ENCODE results near the gene PPARG.
"Not testable (repeated sequence)": the region's sequence is repeated elsewhere in the genome, so short reads cannot be mapped to it uniquely, and the experiment has no call there.

Gene PPARG

DNA sequence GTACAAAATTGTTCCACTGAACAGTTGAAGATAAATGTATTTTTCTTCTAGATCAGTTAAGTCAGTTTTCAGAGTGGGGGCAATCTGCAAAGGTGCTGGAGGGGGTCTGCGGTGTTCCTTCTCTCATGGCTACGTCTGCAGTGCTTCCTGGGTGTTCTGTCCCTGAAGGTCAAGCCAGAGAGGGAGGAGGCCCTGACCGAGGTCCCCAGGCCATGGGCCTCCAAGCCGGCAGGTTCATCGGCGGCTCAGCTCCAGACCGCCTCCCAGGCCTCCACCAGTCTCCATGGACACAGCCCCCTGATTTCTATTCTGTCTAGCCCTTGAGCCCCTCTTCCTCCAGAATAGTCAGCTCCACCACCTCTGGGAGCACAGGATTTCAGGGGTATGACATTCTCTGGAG lies 166.9 kb downstream of the PPARG start:
- no peak for TF ChIP-seq EZH2 (IDR thresholded peaks at IDR 0.05; ENCODE audit: borderline replicate concordance, low read length)
- TF ChIP-seq, protein P1, sequence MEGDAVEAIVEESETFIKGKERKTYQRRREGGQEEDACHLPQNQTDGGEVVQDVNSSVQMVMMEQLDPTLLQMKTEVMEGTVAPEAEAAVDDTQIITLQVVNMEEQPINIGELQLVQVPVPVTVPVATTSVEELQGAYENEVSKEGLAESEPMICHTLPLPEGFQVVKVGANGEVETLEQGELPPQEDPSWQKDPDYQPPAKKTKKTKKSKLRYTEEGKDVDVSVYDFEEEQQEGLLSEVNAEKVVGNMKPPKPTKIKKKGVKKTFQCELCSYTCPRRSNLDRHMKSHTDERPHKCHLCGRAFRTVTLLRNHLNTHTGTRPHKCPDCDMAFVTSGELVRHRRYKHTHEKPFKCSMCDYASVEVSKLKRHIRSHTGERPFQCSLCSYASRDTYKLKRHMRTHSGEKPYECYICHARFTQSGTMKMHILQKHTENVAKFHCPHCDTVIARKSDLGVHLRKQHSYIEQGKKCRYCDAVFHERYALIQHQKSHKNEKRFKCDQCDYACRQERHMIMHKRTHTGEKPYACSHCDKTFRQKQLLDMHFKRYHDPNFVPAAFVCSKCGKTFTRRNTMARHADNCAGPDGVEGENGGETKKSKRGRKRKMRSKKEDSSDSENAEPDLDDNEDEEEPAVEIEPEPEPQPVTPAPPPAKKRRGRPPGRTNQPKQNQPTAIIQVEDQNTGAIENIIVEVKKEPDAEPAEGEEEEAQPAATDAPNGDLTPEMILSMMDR (IDR thresholded peaks at IDR 0.05; ENCODE audit: low read length), result no peak
- Histone ChIP-seq H3K36me3 (ENCODE audit: insufficient read depth, low read length) (no peaks in the 10 kb centered on the region), H3K4me2 (ENCODE audit: low read length) (no peak overlapping the region), H3K9me2 (ENCODE audit: low read depth, low read length) (no peaks in the 10 kb centered on the region), H3K4me1 (ENCODE audit: insufficient read depth, low read length, severe bottlenecking) (no peaks in the 10 kb centered on the region), H3K79me2 (ENCODE audit: insufficient read depth, low read length) (no peaks in the 10 kb centered on the region), H3K9me3 (ENCODE audit: low read length) (no peaks in the 10 kb centered on the region), H3K9ac (ENCODE audit: low read length) (no peak overlapping the region), H3K4me3 (ENCODE audit: low read depth, low read length, poor library complexity, severe bottlenecking) (no peak overlapping the region), H3K27ac (ENCODE audit: low read depth, low read length, poor library complexity, severe bottlenecking) (no peak overlapping the region), H4K20me1 (ENCODE audit: insufficient read depth, low read length) (no peaks in the 10 kb centered on the region), H2AFZ (ENCODE audit: low read length) (no peak overlapping the region), H3K27me3 (ENCODE audit: insufficient read depth, low read length) (no peaks in the 10 kb centered on the region; the same call in 1 of the 2 replicates), H3F3A (ENCODE audit: insufficient read depth, low read length) (no peaks in the 10 kb centered on the region)

DNA sequence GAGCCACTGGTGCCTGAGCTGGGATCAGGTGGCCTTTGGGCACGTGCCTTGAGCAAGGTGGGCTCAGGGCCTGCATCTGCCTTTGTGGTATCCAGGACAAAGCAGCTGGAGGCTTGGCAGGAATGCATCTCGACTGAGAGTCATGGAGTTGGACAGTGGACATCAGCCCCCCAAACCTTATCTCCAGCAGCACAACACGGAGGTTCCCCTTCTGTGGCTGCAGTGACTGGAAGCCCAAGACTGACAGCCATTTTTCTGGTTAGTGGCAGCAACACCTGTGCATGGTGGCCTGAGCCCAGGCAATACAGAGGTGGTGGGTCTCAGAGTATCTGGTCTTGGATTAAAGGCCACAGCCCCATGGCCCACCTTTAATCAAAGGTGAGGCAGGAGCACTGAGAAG lies 167.6 kb downstream of the PPARG start:
- Histone ChIP-seq H2AFZ (ENCODE audit: low read length) (no peak overlapping the region), H3K9ac (ENCODE audit: low read length) (no peak overlapping the region), H3K4me3 (ENCODE audit: low read depth, low read length, poor library complexity, severe bottlenecking) (no peak overlapping the region), H3K9me2 (ENCODE audit: low read depth, low read length) (no peaks in the 10 kb centered on the region), H3K36me3 (ENCODE audit: insufficient read depth, low read length) (no peaks in the 10 kb centered on the region), H3F3A (ENCODE audit: insufficient read depth, low read length) (no peaks in the 10 kb centered on the region), H3K27me3 (ENCODE audit: insufficient read depth, low read length) (no peaks in the 10 kb centered on the region; the same call in 1 of the 2 replicates), H3K4me1 (ENCODE audit: insufficient read depth, low read length, severe bottlenecking) (no peaks in the 10 kb centered on the region), H3K79me2 (ENCODE audit: insufficient read depth, low read length) (no peaks in the 10 kb centered on the region), H3K4me2 (ENCODE audit: low read length) (no peak overlapping the region), H4K20me1 (ENCODE audit: insufficient read depth, low read length) (no peaks in the 10 kb centered on the region), H3K27ac (ENCODE audit: low read depth, low read length, poor library complexity, severe bottlenecking) (no peak overlapping the region), H3K9me3 (ENCODE audit: low read length) (no peaks in the 10 kb centered on the region)
- TF ChIP-seq, protein P1 (IDR thresholded peaks at IDR 0.05; ENCODE audit: low read length), result no peak
- TF ChIP-seq EZH2 (IDR thresholded peaks at IDR 0.05; ENCODE audit: borderline replicate concordance, low read length), result no peak

DNA sequence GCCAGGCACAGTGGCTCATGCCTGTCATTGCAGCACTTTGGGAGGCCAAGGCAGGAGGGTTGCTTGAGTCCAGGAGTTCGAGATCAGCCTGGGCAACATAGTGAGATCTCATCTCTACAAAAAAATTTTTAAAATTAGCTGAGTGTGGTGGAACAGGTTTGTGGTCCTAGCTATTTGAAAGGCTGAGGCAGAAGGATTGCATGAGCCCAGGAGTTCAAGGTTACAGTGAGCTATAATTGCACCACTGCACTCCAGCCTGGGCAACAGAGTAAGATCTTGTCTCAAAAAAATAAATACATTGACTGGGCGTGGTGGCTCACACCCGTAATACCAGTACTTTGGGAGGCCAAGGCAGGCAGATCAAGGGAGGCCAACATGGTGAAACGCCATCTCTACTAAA lies 168.5 kb downstream of the PPARG start:
- not testable (repeated sequence) for H3K79me2 ChIP-seq (ENCODE audit: insufficient read depth, low read length); H3K27me3 ChIP-seq (ENCODE audit: insufficient read depth, low read length); H3F3A ChIP-seq (ENCODE audit: insufficient read depth, low read length); H3K36me3 ChIP-seq (ENCODE audit: insufficient read depth, low read length); H2AFZ ChIP-seq (ENCODE audit: low read length); H3K9me2 ChIP-seq (ENCODE audit: low read depth, low read length); H4K20me1 ChIP-seq (ENCODE audit: insufficient read depth, low read length); H3K4me3 ChIP-seq (ENCODE audit: low read depth, low read length, poor library complexity, severe bottlenecking); H3K4me1 ChIP-seq (ENCODE audit: insufficient read depth, low read length, severe bottlenecking); H3K9me3 ChIP-seq (ENCODE audit: low read length); H3K4me2 ChIP-seq (ENCODE audit: low read length); H3K27ac ChIP-seq (ENCODE audit: low read depth, low read length, poor library complexity, severe bottlenecking); H3K9ac ChIP-seq (ENCODE audit: low read length)

DNA sequence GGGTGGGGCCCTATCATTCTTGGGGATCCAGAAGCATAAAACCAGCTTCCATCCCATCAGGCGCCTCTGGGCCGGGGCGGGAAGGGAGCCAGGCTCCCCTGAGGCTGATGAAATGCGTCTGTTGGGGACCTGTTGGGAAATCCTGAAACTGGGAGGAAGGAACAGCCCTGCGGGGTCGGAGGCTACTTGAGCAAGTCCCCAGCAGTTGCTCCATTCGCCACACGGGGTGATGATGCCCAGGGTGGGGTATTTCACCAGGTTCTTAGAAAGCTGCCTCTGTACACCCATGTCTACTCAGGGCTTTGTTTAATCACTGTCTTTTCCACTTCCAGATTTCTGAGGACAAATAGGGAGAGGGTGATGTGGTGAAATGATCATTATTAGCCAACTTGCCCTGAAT lies 170.0 kb downstream of the PPARG start:
- Histone ChIP-seq H3K4me2 (ENCODE audit: low read length) (no peak overlapping the region), H3K9me2 (ENCODE audit: low read depth, low read length) (no peaks in the 10 kb centered on the region), H3K27ac (ENCODE audit: low read depth, low read length, poor library complexity, severe bottlenecking) (no peak overlapping the region), H3K9me3 (ENCODE audit: low read length) (no peaks in the 10 kb centered on the region), H3K9ac (ENCODE audit: low read length) (no peak overlapping the region), H2AFZ (ENCODE audit: low read length) (no peak overlapping the region), H4K20me1 (ENCODE audit: insufficient read depth, low read length) (no peaks in the 10 kb centered on the region), H3K79me2 (ENCODE audit: insufficient read depth, low read length) (no peaks in the 10 kb centered on the region), H3K4me1 (ENCODE audit: insufficient read depth, low read length, severe bottlenecking) (no peaks in the 10 kb centered on the region), H3F3A (ENCODE audit: insufficient read depth, low read length) (no peaks in the 10 kb centered on the region), H3K36me3 (ENCODE audit: insufficient read depth, low read length) (no peaks in the 10 kb centered on the region), H3K27me3 (ENCODE audit: insufficient read depth, low read length) (no peaks in the 10 kb centered on the region), H3K4me3 (ENCODE audit: low read depth, low read length, poor library complexity, severe bottlenecking) (no peak overlapping the region)
- TF ChIP-seq EZH2 (IDR thresholded peaks at IDR 0.05; ENCODE audit: borderline replicate concordance, low read length), result no peak
- TF ChIP-seq, protein P1 (IDR thresholded peaks at IDR 0.05; ENCODE audit: low read length), result no peak
